HG03575 (cell line): Measurements from ENCODE around the gene NHEJ1.

Source experiments
- ATAC-seq: cut with Tn5 transposase; IDR thresholded peaks from one replicate; pipeline ENCODE4 v1.9.1; 2021; ENCODE audit not compliant: unreplicated experiment, insufficient number of reproducible peaks, low FRiP score; ENCODE audit errors: extremely low read depth

The NHEJ1 gene

DNA sequence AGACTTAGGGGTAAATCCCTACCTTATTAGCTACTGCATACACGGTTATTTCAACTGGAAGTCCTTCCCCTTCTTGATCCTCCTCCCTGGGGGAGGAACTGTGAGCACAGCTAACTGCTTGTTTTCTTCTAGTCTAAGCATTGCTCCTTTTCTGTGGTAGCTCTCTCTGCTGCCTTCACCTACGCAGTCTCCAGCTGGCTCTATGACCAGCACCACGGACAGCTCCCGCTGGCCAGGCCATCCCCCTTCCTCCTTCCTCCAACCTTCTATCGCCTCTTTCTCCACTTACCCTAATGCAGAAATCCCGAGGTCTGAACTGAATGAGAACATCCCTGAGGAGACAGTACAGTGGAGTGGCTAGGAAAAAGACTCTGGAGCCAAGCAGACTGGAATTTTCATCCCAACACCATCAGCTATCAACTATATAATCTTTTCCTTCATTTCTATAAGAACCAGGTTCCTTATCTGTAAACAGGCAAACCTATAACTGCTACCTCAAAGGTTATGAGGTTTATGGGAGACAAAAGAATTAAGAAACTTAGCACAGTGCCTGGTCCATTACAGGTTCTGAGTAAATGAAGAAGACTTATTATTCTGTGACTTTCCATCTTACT lies 114.6 kb downstream of the NHEJ1 start:
- ATAC-seq = no peak

DNA sequence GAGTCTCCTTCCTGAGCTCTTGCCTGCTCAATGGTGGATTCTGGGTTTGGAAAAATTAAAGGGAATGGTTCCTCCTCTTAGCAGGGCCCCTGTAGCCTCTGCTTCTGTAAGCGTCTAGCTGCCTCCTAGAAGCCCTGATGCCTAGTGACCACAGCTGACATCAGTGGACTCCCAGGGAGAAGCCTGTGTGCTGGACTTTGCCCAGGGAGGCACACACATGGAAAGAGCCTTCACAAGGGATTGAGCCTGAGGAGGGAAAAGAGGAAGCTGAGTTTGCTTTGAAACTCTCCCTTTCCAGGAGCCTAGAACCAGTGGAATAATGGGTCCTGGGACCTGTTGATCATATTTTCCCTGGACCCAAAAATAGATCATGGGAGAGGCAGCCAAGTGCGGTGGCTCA lies 117.9 kb downstream of the NHEJ1 start:
- ATAC-seq = no peak

DNA sequence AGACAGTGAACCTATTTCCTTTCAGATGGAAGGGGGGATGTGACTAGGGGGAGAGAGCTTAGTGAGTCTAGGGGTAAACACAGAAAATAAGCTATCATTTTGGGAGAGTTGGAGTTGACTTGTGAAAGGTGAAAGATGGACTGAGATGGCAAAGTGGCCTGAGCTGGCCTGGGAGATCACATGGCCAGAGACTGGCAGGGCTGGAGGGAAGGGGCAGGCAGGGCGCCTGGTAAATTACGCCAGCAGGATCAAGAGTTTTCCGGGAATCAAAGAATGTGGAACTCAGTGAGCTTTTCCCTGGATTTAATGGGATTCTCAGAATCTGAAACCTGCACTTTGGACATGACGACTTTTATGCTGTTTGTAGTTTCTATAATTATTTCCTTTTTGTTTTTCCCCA lies 118.5 kb downstream of the NHEJ1 start:
- ATAC-seq = no peak

DNA sequence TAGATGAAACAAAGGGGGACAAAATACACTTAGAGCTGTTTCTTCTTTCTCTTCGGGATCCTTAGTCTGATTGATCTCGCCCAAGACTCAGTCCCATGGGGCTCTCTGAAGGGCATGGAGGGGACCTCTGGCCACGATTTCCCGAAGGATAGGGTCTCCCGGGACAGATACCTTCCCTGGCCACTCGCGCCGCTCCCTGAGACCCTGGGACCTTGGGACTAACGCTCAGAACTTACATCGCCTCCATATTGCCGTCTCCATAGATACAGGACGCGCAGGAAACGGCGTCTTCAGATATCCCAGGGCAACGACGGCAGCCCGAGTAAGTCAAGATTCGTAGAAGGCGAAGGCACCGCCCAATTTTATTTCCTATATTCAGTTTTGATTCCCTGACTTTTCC lies 119.4 kb downstream of the NHEJ1 start, which contains the start of gene CFAP65:
Gene CFAP65, minus strand, starts transcription at position 265 of the 400 bp plus-strand sequence. CDS start 2,468 bp downstream, outside the sequence.
- no peak for ATAC-seq

DNA sequence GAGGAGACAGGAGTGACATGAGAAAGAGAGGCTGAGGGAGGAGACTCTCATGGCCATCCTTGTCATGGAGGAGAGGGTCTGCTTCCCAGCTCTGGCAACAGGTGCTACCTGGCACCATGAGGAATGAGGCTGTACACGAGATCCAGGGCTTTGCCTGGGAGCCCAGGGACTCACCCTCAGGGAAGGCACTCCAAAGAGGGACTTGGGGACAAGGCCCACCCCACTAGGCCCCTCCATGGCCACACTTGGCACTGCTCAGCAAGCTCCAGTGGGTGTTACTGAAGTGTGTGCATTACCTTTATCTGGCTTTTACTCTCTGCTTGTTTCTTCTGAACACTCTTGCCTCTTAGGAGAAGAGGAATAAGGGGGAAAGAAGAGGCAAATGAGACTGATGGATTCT lies 122.0 kb downstream of the NHEJ1 start:
- ATAC-seq = no peak

DNA sequence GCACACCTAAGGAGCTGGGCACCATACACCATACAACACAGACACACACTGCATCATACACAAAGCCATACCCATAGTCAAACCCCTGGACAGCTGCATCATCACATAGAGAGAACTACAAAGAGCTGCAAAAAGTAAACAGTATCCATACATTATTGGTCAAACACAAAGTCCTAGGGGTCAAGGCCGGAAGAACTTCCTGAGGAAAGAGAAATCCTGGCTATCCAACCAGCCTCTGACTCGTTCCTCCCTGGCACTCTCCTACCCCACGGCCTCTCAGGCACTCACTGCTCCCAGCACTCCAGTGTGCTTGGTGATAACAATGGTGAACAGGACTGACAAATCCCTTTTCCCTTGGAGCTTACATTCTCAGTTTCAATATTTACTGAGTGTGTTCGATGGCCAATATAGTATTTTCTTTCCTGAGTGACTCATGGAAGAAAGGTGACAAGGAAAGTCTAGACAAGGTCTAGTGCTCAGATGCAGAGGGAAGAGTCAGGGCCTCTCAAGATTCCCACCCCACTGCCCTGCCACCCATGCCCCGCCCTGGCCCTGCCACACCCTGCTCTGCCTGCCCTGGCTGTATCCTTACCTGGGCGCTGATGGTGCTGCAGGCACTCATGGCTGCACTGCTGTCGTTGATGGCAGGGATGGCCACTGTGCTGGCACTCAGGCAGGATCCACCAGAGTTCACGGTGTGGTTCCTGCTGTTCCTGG lies 122.7 kb downstream of the NHEJ1 start:
- ATAC-seq = no peak

DNA sequence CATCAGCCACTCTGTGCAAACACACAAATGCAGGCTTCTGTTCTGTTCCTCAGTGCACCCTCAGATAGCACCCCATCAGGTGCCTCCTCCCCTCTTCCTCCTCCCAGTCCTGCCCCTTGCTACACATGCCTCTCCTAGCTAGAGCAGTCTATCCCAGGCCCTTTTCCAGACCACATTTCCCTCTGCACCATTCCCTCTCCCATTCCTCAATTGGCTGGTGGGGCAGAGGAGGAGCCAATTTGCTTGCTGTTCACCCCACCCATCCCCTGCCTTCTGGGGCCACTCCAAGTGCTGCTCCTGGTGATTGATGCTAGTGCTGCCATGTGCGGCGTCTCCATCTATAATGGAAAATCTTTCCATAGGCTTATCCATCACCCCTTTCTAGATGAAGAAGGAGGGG lies 124.7 kb downstream of the NHEJ1 start:
- ATAC-seq = no peak

DNA sequence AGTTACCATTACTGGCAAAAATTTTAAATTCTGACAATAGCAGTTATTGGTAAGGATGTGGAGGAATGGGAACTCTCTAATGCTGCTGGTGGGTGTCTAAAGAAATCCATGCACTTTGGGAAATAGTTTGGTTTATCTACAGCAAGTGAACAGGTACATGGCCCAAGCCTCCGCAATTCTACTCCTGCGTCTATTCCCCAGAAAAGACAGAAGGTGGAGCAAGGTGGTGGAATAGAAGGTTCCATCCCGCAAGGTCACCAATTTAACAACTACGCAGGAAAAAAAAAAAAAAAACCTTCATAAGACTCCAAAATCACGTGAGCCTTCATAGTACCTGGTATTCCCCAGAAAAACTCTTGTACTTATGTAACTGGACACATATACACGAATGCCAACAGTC lies 125.8 kb downstream of the NHEJ1 start:
- no peak for ATAC-seq

DNA sequence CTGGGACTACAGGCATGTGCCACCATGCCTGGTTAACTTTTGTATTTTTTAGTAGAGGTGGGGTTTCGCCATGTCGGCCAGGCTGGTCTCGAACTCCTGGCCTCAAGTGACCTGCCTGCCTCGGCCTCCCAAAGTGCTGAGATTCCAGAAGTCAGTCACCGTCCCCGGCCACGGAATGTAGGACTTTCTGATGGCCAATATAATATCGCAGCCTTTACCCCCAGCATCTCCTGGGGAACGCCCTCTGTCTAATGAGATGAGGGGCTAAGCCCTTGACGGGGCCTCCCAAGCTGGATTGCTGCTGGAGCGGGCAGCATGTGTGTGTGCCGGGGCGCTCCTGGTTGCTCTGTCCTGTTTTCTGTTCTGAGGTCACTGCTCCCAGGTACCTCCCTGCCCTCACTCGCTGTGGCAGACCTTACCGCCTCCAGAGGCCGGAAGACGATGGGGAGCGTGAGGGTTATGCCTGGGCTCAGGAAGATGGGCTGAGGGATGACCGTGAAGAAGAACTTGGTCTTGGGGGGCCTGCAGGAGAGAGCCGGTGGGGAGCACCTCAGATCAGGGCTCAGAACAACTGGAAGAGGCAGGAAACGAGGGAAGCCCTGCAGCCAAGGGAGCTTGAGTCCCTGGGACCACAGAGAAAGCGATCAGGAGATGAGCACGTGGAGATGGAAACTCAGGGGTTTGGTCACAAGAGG lies 128.4 kb downstream of the NHEJ1 start:
- ATAC-seq = no peak

DNA sequence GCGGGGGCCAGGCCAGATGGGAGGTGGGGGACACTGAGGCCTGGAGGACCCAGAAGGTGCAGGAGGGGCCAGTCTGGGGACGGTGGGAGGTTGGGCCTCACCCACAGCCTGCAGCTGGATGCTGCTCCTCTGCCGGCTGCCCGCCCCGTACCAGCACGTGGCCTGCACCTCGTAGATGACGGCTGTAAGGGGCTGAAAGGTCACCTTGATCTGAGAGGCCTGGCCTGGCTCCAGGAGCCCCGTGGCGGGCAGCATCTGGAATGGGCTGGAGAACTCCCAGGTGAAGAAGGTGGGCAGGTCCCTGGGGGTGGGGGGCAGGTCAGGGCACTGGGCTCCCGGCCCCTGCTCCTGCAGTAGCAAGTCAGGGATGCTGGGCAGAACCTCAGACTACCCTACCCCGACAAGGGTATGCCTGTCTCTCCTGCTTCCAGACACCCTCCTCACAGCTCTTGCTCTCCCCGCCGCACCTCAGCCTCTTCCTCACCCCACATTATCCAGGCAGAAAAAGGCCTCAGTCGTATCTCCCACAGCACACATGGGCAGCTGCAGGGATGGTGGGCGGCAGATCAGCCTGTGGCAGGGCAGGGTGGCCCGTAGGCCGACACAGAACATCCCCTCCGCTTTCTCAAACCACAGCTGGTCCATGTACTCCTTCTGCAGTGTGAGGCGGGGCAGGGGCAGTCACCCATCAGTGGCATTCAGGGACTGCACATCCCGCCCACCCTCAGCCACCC lies 129.4 kb downstream of the NHEJ1 start:
- no peak for ATAC-seq

DNA sequence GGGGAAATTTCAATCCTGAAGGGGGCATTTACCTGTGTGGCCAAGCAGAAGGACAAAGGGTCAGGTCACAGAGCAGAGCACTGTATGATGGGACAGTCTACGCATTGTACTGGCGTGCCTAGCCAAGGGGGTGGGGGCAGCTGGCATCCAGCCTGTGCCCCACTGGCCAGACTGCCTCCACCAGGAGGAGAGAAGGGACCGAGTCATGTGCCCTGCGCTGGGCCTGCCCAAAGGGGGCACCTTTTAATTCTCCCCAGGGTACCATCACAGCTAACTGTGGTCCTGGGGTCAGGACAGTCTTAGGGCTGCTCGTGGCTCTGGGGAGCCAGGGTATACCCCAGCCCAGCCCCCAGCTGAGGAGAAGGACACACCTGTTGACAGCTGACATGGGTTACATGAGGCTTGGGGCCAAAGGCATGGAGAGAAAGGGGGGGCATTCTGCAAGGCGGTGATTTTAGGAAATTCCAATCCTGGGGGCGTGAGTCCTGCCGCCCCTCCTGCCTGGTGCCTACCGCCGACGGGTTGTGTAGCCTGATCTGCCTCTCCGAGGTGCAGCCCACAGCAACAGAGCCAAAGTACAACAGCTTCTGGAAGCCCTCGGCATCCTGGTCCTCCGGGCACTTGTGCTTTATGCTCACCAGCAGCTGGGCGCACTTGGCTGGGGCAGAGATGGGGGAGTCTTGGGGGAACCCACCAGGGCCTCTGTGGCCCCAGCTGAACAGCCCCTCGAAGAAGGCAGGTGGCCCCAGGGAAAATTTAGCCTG lies 130.3 kb downstream of the NHEJ1 start:
- no peak for ATAC-seq

DNA sequence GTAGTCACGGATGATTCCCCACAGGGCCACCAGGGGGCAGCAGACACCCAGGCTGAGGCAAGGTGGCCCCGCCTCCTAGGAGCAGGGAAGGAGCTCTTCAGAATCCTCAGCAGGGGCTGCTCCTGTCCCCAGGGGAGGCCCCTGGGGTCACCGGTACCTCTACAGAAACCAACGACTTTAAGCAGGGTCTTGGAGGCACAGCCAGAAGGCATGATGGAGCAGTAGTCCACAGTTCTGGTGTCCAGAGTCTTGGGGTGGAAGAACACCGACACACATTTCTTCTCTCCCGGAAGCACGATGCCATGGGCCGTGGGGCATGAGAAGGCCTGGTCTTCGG lies 130.8 kb downstream of the NHEJ1 start:
- ATAC-seq = no peak

DNA sequence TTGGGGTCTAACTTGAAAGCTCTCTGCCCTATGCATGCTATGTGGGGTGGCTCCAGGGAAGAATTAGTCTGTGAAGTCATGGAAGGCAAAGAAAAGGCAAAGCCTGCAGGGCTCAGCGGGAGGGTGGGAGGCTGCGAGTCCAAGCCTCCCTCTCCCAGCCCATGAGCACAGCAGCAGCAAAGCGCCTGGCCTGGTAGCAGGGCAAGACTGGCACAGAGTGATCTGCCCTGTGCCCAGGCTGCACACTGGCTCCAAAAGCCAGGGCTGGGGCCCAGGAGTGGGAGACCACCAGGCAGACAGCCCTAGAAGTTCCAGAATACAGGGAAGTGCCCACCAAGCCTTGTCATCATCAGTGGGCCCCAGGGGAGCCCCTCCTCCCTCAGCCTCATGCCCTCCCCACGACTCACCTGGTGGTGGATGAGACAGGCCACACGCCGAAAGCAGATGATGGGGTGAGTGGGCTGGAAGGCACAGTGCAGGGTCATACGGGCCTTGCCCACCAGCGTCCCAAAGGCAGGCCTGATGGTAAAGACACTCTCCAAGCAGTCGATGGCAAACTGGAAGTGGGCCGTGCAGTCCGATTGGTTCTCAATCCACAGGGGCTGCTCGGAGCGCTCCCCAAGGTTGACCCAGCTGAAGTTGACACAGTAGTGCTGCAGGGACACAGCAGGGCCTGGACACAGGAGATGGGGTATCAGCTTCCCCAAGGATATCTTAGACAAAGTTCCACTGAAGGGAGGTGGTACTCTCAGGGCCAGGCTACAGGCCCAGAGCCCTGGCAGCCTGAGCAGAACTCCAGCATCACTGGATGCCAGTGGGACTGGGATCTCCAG lies 131.4 kb downstream of the NHEJ1 start:
- ATAC-seq = no peak

DNA sequence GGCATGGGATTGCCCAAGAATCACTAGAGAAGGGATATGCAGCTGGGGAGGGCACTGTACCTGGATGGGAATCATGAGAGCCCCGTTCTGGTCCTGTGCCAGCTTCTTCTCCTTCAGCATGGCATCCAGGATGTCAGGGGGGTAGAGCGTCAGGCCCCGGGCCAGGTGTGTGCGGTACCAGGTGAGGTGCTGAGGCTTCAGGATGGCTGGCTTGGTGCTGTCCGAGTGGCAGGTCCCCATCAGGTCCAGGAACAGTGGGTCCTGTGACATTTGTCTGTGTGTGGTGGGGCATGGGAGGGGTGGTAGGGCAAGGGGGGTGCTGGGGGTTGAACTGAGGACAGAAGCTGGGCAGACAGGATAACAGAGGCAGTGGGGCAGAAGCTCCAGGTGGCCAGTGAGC lies 132.5 kb downstream of the NHEJ1 start:
- ATAC-seq = no peak

DNA sequence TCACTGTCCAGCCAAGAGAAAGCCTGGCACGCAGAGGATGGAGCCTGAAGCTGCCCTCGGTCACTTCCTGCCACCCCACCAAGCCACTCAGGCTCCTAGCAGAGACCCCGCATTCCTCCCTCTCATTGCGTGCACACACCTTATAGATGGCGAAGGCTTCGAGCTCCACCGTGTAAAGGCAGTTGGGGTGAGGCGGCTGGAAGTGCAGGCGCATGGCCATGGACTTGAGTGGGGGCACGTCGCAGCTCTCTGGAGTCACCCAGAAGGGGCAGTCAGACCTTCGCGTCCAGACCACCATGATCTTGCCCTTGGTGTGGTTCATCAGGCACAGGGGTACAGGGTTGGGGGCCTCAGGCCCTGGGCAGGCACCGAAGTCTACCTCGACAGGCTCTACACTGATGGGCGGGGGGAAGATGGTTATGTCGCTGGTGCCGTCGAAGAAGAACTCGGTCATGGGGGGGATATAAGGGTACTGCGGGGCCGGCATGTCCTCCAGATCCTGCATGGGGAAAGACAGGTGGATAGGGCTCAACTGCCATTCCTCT lies 133.0 kb downstream of the NHEJ1 start:
- ATAC-seq = no peak

DNA sequence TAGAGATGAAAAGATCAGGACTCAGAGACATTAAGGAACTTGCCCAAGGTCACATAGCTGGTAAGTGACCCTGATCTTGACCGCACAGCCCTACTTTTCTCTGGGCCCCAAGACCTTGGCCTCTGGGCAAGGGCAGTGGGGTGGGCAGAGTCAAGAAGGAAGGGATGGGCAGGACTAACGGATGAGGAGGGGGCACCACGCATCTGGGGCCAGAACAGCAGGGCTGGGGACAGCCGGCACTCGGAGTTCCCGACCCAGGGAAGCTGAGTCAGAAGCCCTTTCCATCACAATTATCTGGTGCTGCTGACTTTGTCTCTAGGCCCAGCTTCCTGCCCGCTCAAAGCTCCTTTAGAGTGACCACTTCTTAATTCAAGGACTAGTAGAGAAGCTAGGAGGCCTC lies 133.7 kb downstream of the NHEJ1 start:
- no peak for ATAC-seq

DNA sequence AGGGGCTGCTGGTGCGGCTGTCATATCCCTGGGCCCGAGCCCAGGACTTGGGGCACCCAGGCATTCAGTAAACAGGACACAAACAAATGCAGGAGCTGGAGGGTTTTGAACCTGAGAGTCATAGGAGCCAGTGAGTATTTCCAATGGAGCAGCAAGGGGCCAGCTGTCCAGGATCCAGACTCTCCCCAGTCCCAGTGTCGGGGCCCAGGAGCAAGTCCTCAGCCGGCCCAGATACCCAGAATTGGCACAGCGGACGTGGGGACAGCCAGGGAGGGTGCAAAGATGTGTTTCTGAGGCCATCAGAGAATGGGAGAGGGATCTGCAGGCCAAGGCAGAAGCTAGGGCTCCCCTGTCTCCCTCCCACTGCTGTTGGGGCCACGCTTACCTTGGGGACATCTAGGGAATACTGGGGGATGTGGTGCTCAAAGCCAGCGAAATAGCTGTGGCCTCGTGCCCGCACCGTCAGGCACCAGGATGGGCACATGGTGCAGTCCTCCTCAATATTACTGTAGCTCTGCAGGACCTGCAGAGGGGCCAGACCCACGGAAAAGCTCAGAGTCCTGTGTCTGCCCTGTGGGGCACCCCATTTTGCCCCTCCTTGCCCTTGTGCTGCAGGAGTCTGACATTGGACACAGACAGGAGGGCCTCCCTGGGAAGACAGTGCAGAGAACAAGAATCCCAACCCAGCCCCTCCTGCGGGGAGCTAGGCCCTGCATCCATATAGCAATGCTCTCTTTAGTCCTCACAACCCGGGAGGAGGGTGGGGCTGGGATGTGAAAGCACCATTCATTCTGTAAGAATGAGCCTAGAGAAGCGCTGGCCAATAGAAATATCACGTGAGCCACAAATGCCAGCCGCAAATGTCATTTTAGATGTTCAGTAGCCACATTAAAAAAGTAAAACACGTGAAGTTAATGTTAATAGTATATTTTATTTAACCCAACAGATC lies 134.7 kb downstream of the NHEJ1 start:
- no peak for ATAC-seq
